ENCODE results near the gene MITF. TPM values are rescaled to one million over a fixed set of nuclear protein-coding genes. Genes with fewer than 3 reads are reported as not detected.

The MITF gene
- total RNA-seq, 1 donor from 2014 or later, result 6.0 TPM

DNA sequence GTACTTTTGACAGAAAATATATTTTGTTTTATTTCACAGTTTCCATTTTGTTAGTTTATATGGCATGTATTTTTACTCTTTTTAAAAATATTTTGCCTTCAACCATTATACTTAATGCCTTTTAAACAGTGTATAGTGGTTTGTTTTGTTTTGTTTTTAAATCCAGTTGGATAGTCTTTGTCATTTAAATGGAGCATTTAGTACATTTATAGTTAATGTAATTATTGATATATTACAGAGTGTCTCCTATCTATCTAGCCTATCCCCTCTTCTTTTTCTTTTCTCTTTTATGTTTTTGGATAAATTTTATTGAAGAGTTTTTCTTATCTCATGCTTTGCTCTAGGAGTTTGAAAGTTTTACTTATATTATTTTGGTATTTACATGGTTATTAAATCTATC lies 263.9 kb downstream of the MITF start:
- H3K27me3 ChIP-seq (ENCODE audit: insufficient read depth, low read length), result no peaks in the 10 kb centered on the region
- no peaks in the 10 kb centered on the region for H3K36me3 ChIP-seq (ENCODE audit: insufficient read depth, low read length)
- no peaks in the 10 kb centered on the region for H4K20me1 ChIP-seq (ENCODE audit: insufficient read depth, low read length)
- Mint-ChIP-seq H3K4me1 (ENCODE audit: low read depth, unreplicated experiment) (peaks cover 5% of the 10 kb centered on the region), H3K4me3 (ENCODE audit: unreplicated experiment) (no peak overlapping the region), H3K27me3 (ENCODE audit: low read depth, unreplicated experiment) (no peaks in the 10 kb centered on the region), H3K27ac (ENCODE audit: unreplicated experiment) (no peak overlapping the region), H3K9me3 (ENCODE audit: unreplicated experiment) (peaks cover 3% of the 10 kb centered on the region), H3K36me3 (ENCODE audit: low read depth, unreplicated experiment) (no peaks in the 10 kb centered on the region)
- H3K4me2 ChIP-seq (ENCODE audit: low read length), result no peak overlapping the region
- FAIRE-seq, result no peak
- H3K9ac ChIP-seq (ENCODE audit: low read length), result no peak overlapping the region
- no peak overlapping the region for H3K27ac ChIP-seq (ENCODE audit: low read depth, low read length)
- no peaks in the 10 kb centered on the region for H3K4me1 ChIP-seq (ENCODE audit: insufficient read depth, low read length)
- H3K9me3 ChIP-seq (ENCODE audit: insufficient read depth, low read depth, low read length), result no peaks in the 10 kb centered on the region
- H3K4me3 ChIP-seq (ENCODE audit: insufficient read depth, low read depth, low read length), result no peak overlapping the region
- TF ChIP-seq EZH2 (IDR thresholded peaks at IDR 0.05; ENCODE audit: insufficient read depth, low read length), result no peak
- TF ChIP-seq, protein P1, sequence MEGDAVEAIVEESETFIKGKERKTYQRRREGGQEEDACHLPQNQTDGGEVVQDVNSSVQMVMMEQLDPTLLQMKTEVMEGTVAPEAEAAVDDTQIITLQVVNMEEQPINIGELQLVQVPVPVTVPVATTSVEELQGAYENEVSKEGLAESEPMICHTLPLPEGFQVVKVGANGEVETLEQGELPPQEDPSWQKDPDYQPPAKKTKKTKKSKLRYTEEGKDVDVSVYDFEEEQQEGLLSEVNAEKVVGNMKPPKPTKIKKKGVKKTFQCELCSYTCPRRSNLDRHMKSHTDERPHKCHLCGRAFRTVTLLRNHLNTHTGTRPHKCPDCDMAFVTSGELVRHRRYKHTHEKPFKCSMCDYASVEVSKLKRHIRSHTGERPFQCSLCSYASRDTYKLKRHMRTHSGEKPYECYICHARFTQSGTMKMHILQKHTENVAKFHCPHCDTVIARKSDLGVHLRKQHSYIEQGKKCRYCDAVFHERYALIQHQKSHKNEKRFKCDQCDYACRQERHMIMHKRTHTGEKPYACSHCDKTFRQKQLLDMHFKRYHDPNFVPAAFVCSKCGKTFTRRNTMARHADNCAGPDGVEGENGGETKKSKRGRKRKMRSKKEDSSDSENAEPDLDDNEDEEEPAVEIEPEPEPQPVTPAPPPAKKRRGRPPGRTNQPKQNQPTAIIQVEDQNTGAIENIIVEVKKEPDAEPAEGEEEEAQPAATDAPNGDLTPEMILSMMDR (IDR thresholded peaks at IDR 0.05; ENCODE audit: insufficient read depth, low read depth, low read length), result no peak
- H2AFZ ChIP-seq (ENCODE audit: low read depth, low read length), result no peak overlapping the region
- H3K79me2 ChIP-seq (ENCODE audit: insufficient read depth, low read length), result no peaks in the 10 kb centered on the region
- DNase-seq (ENCODE audit: low read depth), result no peak

- FAIRE-seq (no peak), DNase-seq (ENCODE audit: low read depth) (no peak)
- no peak overlapping the region for H3K9ac ChIP-seq (ENCODE audit: low read length)
- no peaks in the 10 kb centered on the region for H3K27me3 ChIP-seq (ENCODE audit: insufficient read depth, low read length)
- H3K9me3 ChIP-seq (ENCODE audit: insufficient read depth, low read depth, low read length), result no peaks in the 10 kb centered on the region
- H3K4me2 ChIP-seq (ENCODE audit: low read length), result no peak overlapping the region
- no peak overlapping the region for H2AFZ ChIP-seq (ENCODE audit: low read depth, low read length)
- no peak overlapping the region for H3K4me3 ChIP-seq (ENCODE audit: insufficient read depth, low read depth, low read length)
- no peaks in the 10 kb centered on the region for H3K36me3 Mint-ChIP-seq (ENCODE audit: low read depth, unreplicated experiment)
- no peak overlapping the region for H3K27ac ChIP-seq (ENCODE audit: low read depth, low read length)
- no peaks in the 10 kb centered on the region for H3K4me1 ChIP-seq (ENCODE audit: insufficient read depth, low read length)
- H3K27ac Mint-ChIP-seq (ENCODE audit: unreplicated experiment), result no peak overlapping the region
- H3K9me3 Mint-ChIP-seq (ENCODE audit: unreplicated experiment), result peaks cover 3% of the 10 kb centered on the region
- no peaks in the 10 kb centered on the region for H3K79me2 ChIP-seq (ENCODE audit: insufficient read depth, low read length)
- no peak for TF ChIP-seq EZH2 (IDR thresholded peaks at IDR 0.05; ENCODE audit: insufficient read depth, low read length)
- H3K36me3 ChIP-seq (ENCODE audit: insufficient read depth, low read length), result no peaks in the 10 kb centered on the region
- H3K27me3 Mint-ChIP-seq (ENCODE audit: low read depth, unreplicated experiment), result no peaks in the 10 kb centered on the region
- peaks cover under 1% of the 10 kb centered on the region for H3K4me1 Mint-ChIP-seq (ENCODE audit: low read depth, unreplicated experiment)
- H4K20me1 ChIP-seq (ENCODE audit: insufficient read depth, low read length), result no peaks in the 10 kb centered on the region
- H3K4me3 Mint-ChIP-seq (ENCODE audit: unreplicated experiment), result no peak overlapping the region
Observed at GRCh38 chr3:70006089-70006488, 266.8 kb downstream of the MITF start.

DNA sequence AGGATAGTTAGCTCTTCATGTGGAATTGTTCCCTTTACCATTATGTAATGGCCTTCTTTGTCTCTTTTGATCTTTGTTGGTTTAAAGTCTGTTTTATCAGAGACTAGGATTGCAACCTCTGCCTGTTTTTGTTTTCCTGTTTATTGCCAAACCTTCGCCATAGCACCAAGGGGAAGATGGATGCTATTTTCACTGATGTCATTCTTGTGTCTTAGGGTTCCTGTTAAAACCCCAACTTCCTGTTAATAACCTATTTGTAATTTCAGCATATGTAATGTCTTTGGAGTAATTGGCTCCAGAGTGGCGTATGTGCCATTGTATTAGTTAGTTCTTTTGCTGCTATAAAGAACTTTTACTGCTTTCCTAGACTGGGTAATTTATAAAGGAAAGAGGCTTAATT lies 271.1 kb downstream of the MITF start:
- H3K36me3 Mint-ChIP-seq (ENCODE audit: low read depth, unreplicated experiment), result no peaks in the 10 kb centered on the region
- no peak overlapping the region for H3K27ac Mint-ChIP-seq (ENCODE audit: unreplicated experiment)
- no peak overlapping the region for H3K9ac ChIP-seq (ENCODE audit: low read length)

More for the DNA sequence above, 271.1 kb downstream of the MITF start:
- H3K79me2 ChIP-seq (ENCODE audit: insufficient read depth, low read length), result no peaks in the 10 kb centered on the region
- peaks cover 3% of the 10 kb centered on the region for H3K27me3 Mint-ChIP-seq (ENCODE audit: low read depth, unreplicated experiment)
- no peaks in the 10 kb centered on the region for H4K20me1 ChIP-seq (ENCODE audit: insufficient read depth, low read length)
- peaks cover 3% of the 10 kb centered on the region for H3K9me3 Mint-ChIP-seq (ENCODE audit: unreplicated experiment)
- H3K4me1 ChIP-seq (ENCODE audit: insufficient read depth, low read length), result no peaks in the 10 kb centered on the region
- FAIRE-seq (no peak), DNase-seq (ENCODE audit: low read depth) (no peak)
- no peak overlapping the region for H2AFZ ChIP-seq (ENCODE audit: low read depth, low read length)
- H3K36me3 ChIP-seq (ENCODE audit: insufficient read depth, low read length), result no peaks in the 10 kb centered on the region
- H3K9me3 ChIP-seq (ENCODE audit: insufficient read depth, low read depth, low read length), result no peaks in the 10 kb centered on the region
- no peaks in the 10 kb centered on the region for H3K27me3 ChIP-seq (ENCODE audit: insufficient read depth, low read length)
- no peak overlapping the region for H3K4me3 ChIP-seq (ENCODE audit: insufficient read depth, low read depth, low read length)
- no peak overlapping the region for H3K27ac ChIP-seq (ENCODE audit: low read depth, low read length)
- peaks cover 3% of the 10 kb centered on the region for H3K4me1 Mint-ChIP-seq (ENCODE audit: low read depth, unreplicated experiment)
- no peak overlapping the region for H3K4me3 Mint-ChIP-seq (ENCODE audit: unreplicated experiment)
- TF ChIP-seq, protein P1 (IDR thresholded peaks at IDR 0.05; ENCODE audit: insufficient read depth, low read depth, low read length), result no peak
- no peak for TF ChIP-seq EZH2 (IDR thresholded peaks at IDR 0.05; ENCODE audit: insufficient read depth, low read length)
- H3K4me2 ChIP-seq (ENCODE audit: low read length), result no peak overlapping the region
